ENCODE data around the gene KRABD2.

DNA sequence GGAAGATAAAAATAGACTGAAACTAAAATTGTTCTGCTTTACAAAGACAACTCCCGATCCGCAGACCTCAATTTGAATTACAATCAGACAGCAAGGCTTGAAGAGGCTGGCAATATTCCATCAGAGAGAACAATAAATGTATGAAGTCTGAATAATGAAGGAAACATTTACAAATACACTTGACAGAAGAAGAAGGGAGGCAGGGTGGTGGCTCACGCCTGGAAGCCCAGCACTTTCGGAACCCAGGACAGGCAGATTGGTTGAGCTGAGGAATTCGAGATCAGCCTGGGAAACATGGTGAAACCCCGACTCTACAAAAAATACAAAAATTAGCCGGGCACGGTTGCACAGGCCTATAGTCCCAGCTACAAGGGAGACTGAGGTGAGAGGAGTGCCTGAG, 22.3 kb downstream of the KRABD2 start:
- TF ChIP-seq, protein P1, sequence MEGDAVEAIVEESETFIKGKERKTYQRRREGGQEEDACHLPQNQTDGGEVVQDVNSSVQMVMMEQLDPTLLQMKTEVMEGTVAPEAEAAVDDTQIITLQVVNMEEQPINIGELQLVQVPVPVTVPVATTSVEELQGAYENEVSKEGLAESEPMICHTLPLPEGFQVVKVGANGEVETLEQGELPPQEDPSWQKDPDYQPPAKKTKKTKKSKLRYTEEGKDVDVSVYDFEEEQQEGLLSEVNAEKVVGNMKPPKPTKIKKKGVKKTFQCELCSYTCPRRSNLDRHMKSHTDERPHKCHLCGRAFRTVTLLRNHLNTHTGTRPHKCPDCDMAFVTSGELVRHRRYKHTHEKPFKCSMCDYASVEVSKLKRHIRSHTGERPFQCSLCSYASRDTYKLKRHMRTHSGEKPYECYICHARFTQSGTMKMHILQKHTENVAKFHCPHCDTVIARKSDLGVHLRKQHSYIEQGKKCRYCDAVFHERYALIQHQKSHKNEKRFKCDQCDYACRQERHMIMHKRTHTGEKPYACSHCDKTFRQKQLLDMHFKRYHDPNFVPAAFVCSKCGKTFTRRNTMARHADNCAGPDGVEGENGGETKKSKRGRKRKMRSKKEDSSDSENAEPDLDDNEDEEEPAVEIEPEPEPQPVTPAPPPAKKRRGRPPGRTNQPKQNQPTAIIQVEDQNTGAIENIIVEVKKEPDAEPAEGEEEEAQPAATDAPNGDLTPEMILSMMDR (IDR thresholded peaks at IDR 0.05), result no peak
- no peak for TF ChIP-seq POLR2A (IDR thresholded peaks at IDR 0.05)
